Left lung (tissue), 10 donors: ENCODE results near the gene MEPCE. TPM values are rescaled to one million over a fixed set of nuclear protein-coding genes. Genes with fewer than 3 reads are reported as not detected.

ENCODE experiments used
- ATAC-seq: fragments of 200-7000 bp; cut with Tn5 transposase; one replicate; pipeline ENCODE4 v1.9.1; 2020; ENCODE audit warnings: moderate library complexity
- DNase-seq, 4 donors: peaks; one replicate each; pipeline ENCODE4 v3.0.0-alpha.2; 2013 to 2020
- H3K27ac ChIP-seq, 2 donors: fragments of 200-600 bp; sonication (generic) in 1 of 2; one replicate each; pipeline versions ENCODE4 v1.5.0 to v1.8.0; 2020 to 2021
- H3K27me3 ChIP-seq, 2 donors: fragments of 200-600 bp; sonication (generic) in 1 of 2; one replicate each; pipeline versions ENCODE4 v1.5.0 to v1.8.0; 2020 to 2021
- H3K36me3 ChIP-seq, 2 donors: fragments of 200-600 bp; sonication (generic) in 1 of 2; one replicate each; pipeline versions ENCODE4 v1.5.0 to v1.8.0; 2020 to 2021
- H3K4me1 ChIP-seq, 2 donors: fragments of 200-600 bp; one replicate each; pipeline ENCODE4 v1.8.0; 2021
- H3K4me3 ChIP-seq, 2 donors: fragments of 200-600 bp; sonication (generic) in 1 of 2; one replicate each; pipeline versions ENCODE4 v1.5.0 to v1.8.0; 2020 to 2021; ENCODE audit warnings: mild to moderate bottlenecking in 1 of 2
- H3K9me3 ChIP-seq, 2 donors: fragments of 200-600 bp; sonication (generic) in 1 of 2; one replicate each; pipeline versions ENCODE4 v1.5.0 to v1.8.0; 2020 to 2021
- CTCF ChIP-seq, 2 donors: fragments of 200-600 bp; sonication (generic) in 1 of 2; IDR thresholded peaks; one replicate each; pipeline versions ENCODE4 v1.5.0 to v1.8.0; 2021; ENCODE audit warnings: antibody characterized with exemption in 2 of 2
- intact Hi-C, 2 donors: fragments of 100-400 bp; cut with DNase I; formaldehyde crosslinking; loops; one replicate each; pipeline versions ENCODE4 v1.11.2 to v1.14.2; 2022
- polyA plus RNA-seq, 6 donors: library from polyadenylated mRNA; unstranded; fragments of 120-200 nt; gene quantifications; one replicate each; pipeline ENCODE4 v1.2.1, GENCODE V29; 2013; ENCODE audit not compliant: insufficient read length in 6 of 6
- total RNA-seq, 2 donors: library from RNA; stranded (reverse); fragmentation: NEBNext Ultra II Directional; extraction: Animal tissue kit (Norgen Biotek cat#: 25700); gene quantifications; one replicate each; pipeline ENCODE4 v1.2.1, GENCODE V29; 2021
- donor health status: DM: no; HTN: yes; CAD: no.
- donor health status: DM: no; HTN: no; CAD: no.

Gene MEPCE
- total and polyA plus RNA-seq, 8 donors, result 25.0 to 49.3 (median 42.6) TPM

GRCh38 chr7:100430493-100431285 lies 1.1 kb downstream of the MEPCE start:
- H3K9me3 ChIP-seq, result no peaks in the 10 kb centered on the region
- ATAC-seq (no peak), DNase-seq (peak in 3 of 4 donors; percentile 26 to 82 (median 28))
- H3K27me3 ChIP-seq, result no peaks in the 10 kb centered on the region
- H3K27ac ChIP-seq, result peak overlapping the region; percentile 99 to 100
- peaks cover 17 to 67% of the 10 kb centered on the region in 2 donors for H3K4me1 ChIP-seq
- TF ChIP-seq CTCF (IDR thresholded peaks at IDR 0.05), result no peak
- intact Hi-C loops, result no loop called here
- peak overlapping the region; percentile 93 to 99 for H3K4me3 ChIP-seq
- peaks cover 0 to 37% of the 10 kb centered on the region in 2 donors for H3K36me3 ChIP-seq

- Histone ChIP-seq H3K4me1 (peaks cover 17 to 67% of the 10 kb centered on the region in 2 donors), H3K4me3 (peak overlapping the region in 1 of 2 donors; percentile 93), H3K36me3 (peaks cover 0 to 37% of the 10 kb centered on the region in 2 donors), H3K27ac (no peak overlapping the region), H3K27me3 (no peaks in the 10 kb centered on the region), H3K9me3 (no peaks in the 10 kb centered on the region)
- DNase-seq, result peak in 1 of 4 donors; percentile 74
- TF ChIP-seq CTCF (IDR thresholded peaks at IDR 0.05), result no peak
- intact Hi-C loops, result no loop called here
- no peak for ATAC-seq
These were observed 1.7 kb downstream of the MEPCE start for GRCh38 chr7:100431286-100431735.

- Histone ChIP-seq H3K4me3 (no peak overlapping the region), H3K27ac (peak overlapping the region in 1 of 2 donors; percentile 28), H3K4me1 (peaks cover 17 to 71% of the 10 kb centered on the region in 2 donors), H3K9me3 (no peaks in the 10 kb centered on the region), H3K36me3 (peaks cover 0 to 37% of the 10 kb centered on the region in 2 donors), H3K27me3 (no peaks in the 10 kb centered on the region)
- TF ChIP-seq CTCF (IDR thresholded peaks at IDR 0.05), result no peak
- intact Hi-C loops, result no loop called here
- ATAC-seq (no peak), DNase-seq (no peak)
These were observed 2.4 kb downstream of the MEPCE start for GRCh38 chr7:100432053-100432452.

GRCh38 chr7:100432621-100433275 lies 3.1 kb downstream of the MEPCE start:
- peak overlapping the region in 1 of 2 donors; percentile 28 for H3K27ac ChIP-seq

More at GRCh38 chr7:100432621-100433275, 3.1 kb downstream of the MEPCE start:
- Histone ChIP-seq H3K27me3 (no peaks in the 10 kb centered on the region), H3K9me3 (no peaks in the 10 kb centered on the region), H3K4me3 (no peak overlapping the region), H3K36me3 (peaks cover 0 to 37% of the 10 kb centered on the region in 2 donors), H3K4me1 (peaks cover 17 to 69% of the 10 kb centered on the region in 2 donors)
- intact Hi-C loops, result no loop called here
- no peak for ATAC-seq
- TF ChIP-seq CTCF (IDR thresholded peaks at IDR 0.05), result no peak
- DNase-seq, result peak in 1 of 4 donors; percentile 58
